Erythroblast (primary cell): Measurements from ENCODE around the gene ARHGAP36.

Experiments used
- GATA1 ChIP-seq: IDR thresholded peaks from 2 replicates; pipeline ENCODE4 v1.6.1; 2011; ENCODE audit warnings: low read depth, mild to moderate bottlenecking, control low read depth, low read length, moderate library complexity
- POLR2A ChIP-seq: IDR thresholded peaks from 2 replicates; pipeline ENCODE4 v1.6.1; 2011; ENCODE audit warnings: mild to moderate bottlenecking, low read length

GRCh38 chrX:131057706-131058105 lies 440 bp upstream of the ARHGAP36 start:
- TF ChIP-seq POLR2A (no peak), GATA1 (no peak)
